HTR-8/SVneo (cell line): Measurements from ENCODE around the gene GPR18.

Experiments used
- DNase-seq: peaks from one replicate; pipeline ENCODE4 v3.0.0; 2011; ENCODE audit warnings: low spot score, mixed read lengths; ENCODE audit not compliant: insufficient read length
- FAIRE-seq: peaks from 2 replicates; lab custom pipeline; 2011; peaks lifted over from hg19 to GRCh38; lab: Jason Lieb, UNC

GPR18 gene

GRCh38 chr13:99258210-99258860 is at the start of gene GPR18:
Gene GPR18 (minus strand): TSS chr13:99258379. CDS start chr13:99255872, 2,507 bp downstream.
- DNase-seq (no peak), FAIRE-seq (no peak)

GRCh38 chr13:99307648-99308339 is 49.6 kb upstream of the GPR18 start:
- FAIRE-seq (no peak), DNase-seq (peak; percentile 31)

- FAIRE-seq (no peak), DNase-seq (no peak)
Measured at GRCh38 chr13:99307247-99307646, 49.1 kb upstream of the GPR18 start, which contains the start of gene GPR183. Gene GPR183 (minus strand): TSS chr13:99307399. CDS start chr13:99296145, 11,254 bp downstream.

GRCh38 chr13:99305566-99305965 is 47.4 kb upstream of the GPR18 start:
- FAIRE-seq (no peak), DNase-seq (no peak)

GRCh38 chr13:99305158-99305557 is 47.0 kb upstream of the GPR18 start:
- no peak for DNase-seq
- FAIRE-seq = no peak

- no peak for DNase-seq
- no peak for FAIRE-seq
Measured at GRCh38 chr13:99304541-99304940, 46.4 kb upstream of the GPR18 start.

GRCh38 chr13:99303863-99304521 is 45.8 kb upstream of the GPR18 start:
- DNase-seq (no peak), FAIRE-seq (no peak)

GRCh38 chr13:99302637-99303505 is 44.7 kb upstream of the GPR18 start:
- no peak for DNase-seq
- FAIRE-seq = no peak

GRCh38 chr13:99301913-99302636 is 43.9 kb upstream of the GPR18 start:
- DNase-seq = no peak
- FAIRE-seq = no peak

- FAIRE-seq (no peak), DNase-seq (no peak)
Measured at GRCh38 chr13:99301056-99301838, 43.1 kb upstream of the GPR18 start.

GRCh38 chr13:99299920-99300341 is 41.8 kb upstream of the GPR18 start:
- DNase-seq = no peak
- FAIRE-seq = no peak

GRCh38 chr13:99299256-99299919 is 41.2 kb upstream of the GPR18 start:
- FAIRE-seq (no peak), DNase-seq (no peak)

- DNase-seq (no peak), FAIRE-seq (no peak)
Measured at GRCh38 chr13:99298056-99298455, 39.9 kb upstream of the GPR18 start.

GRCh38 chr13:99297331-99297730 is 39.2 kb upstream of the GPR18 start:
- FAIRE-seq = no peak
- no peak for DNase-seq

- DNase-seq = no peak
- no peak for FAIRE-seq
Measured at GRCh38 chr13:99296398-99296797, 38.2 kb upstream of the GPR18 start.

- no peak for FAIRE-seq
Measured at GRCh38 chr13:99295488-99296252, 37.5 kb upstream of the GPR18 start.

GRCh38 chr13:99294958-99295357 is 36.8 kb upstream of the GPR18 start:
- DNase-seq (no peak), FAIRE-seq (no peak)

More at GRCh38 chr13:99295488-99296252, 37.5 kb upstream of the GPR18 start:
- no peak for DNase-seq

GRCh38 chr13:99294198-99294597 is 36.0 kb upstream of the GPR18 start:
- no peak for DNase-seq
- FAIRE-seq = no peak
